SK-N-SH treated with all-trans-retinoic acid at 6 μM for 48 hours (cell line): ENCODE data around the gene PDGFRB.

ENCODE experiments used
- ATAC-seq: fragments of 200-7000 bp; cut with Tn5 transposase; 3 replicates; pipeline ENCODE4 v1.9.1; 2020; ENCODE audit warnings: mild to moderate bottlenecking, moderate library complexity
- ARNTL ChIP-seq: fragments of 450-650 bp; formaldehyde crosslinking; IDR thresholded peaks from 2 replicates; pipeline ENCODE4 v1.5.0; 2020; ENCODE audit warnings: low read depth, mild to moderate bottlenecking, moderate library complexity, borderline replicate concordance
- BACH2 ChIP-seq: fragments of 250-450 bp; sonication (Bioruptor Pico); IDR thresholded peaks from 2 replicates; pipeline ENCODE4 v1.9.0; 2021; ENCODE audit warnings: mild to moderate bottlenecking, borderline replicate concordance
- CSDC2 ChIP-seq: fragments of 250-450 bp; sonication (Bioruptor Pico); IDR thresholded peaks from 2 replicates; pipeline ENCODE4 v1.5.0; 2020; ENCODE audit warnings: mild to moderate bottlenecking, moderate library complexity
- ESRRG ChIP-seq: fragments of 250-450 bp; sonication (Bioruptor Pico); IDR thresholded peaks from 2 replicates; pipeline ENCODE4 v1.6.1; 2021; ENCODE audit warnings: mild to moderate bottlenecking
- GLIS3 ChIP-seq: fragments of 250-450 bp; sonication (Bioruptor Pico); IDR thresholded peaks from 2 replicates; pipeline ENCODE4 v1.5.0; 2020; ENCODE audit warnings: mild to moderate bottlenecking, moderate library complexity
- OSR1 ChIP-seq: fragments of 250-450 bp; sonication (Bioruptor Pico); IDR thresholded peaks from 2 replicates; pipeline ENCODE4 v1.8.0; 2022; ENCODE audit warnings: moderate library complexity, mild to moderate bottlenecking, inconsistent platforms
- PATZ1 ChIP-seq: fragments of 250-450 bp; sonication (Bioruptor Pico); IDR thresholded peaks from 2 replicates; pipeline ENCODE4 v1.8.0; 2020; ENCODE audit warnings: mild to moderate bottlenecking, moderate library complexity, borderline replicate concordance
- RARB ChIP-seq: fragments of 250-450 bp; sonication (Bioruptor Pico); IDR thresholded peaks from 2 replicates; pipeline ENCODE4 v1.8.0; 2021; ENCODE audit warnings: mild to moderate bottlenecking, moderate library complexity
- SNAI2 ChIP-seq: fragments of 250-450 bp; sonication (Bioruptor Pico); IDR thresholded peaks from 2 replicates; pipeline ENCODE4 v1.5.0; 2020; ENCODE audit warnings: mild to moderate bottlenecking, moderate library complexity
- TCF4 ChIP-seq: fragments of 250-450 bp; sonication (Bioruptor Pico); IDR thresholded peaks from 2 replicates; pipeline ENCODE4 v1.8.0; 2021; ENCODE audit warnings: mild to moderate bottlenecking, moderate library complexity, borderline replicate concordance
- TOX ChIP-seq: fragments of 250-450 bp; sonication (Bioruptor Pico); IDR thresholded peaks from 2 replicates; pipeline ENCODE4 v1.8.0; 2021; ENCODE audit warnings: mild to moderate bottlenecking, moderate library complexity, borderline replicate concordance
- ZC3H10 ChIP-seq: fragments of 250-450 bp; sonication (Bioruptor Pico); IDR thresholded peaks from 2 replicates; pipeline ENCODE4 v1.5.1; 2021; ENCODE audit warnings: mild to moderate bottlenecking, moderate library complexity
- ZFP3 ChIP-seq: fragments of 250-450 bp; sonication (Bioruptor Pico); IDR thresholded peaks from 2 replicates; pipeline ENCODE4 v1.5.0; 2020; ENCODE audit warnings: mild to moderate bottlenecking, moderate library complexity
- ZFP30 ChIP-seq: fragments of 450-650 bp; formaldehyde crosslinking; IDR thresholded peaks from 2 replicates; pipeline ENCODE4 v1.5.0; 2022; ENCODE audit warnings: mild to moderate bottlenecking, moderate library complexity
- ZNF565 ChIP-seq: fragments of 450-650 bp; formaldehyde crosslinking; conservative IDR thresholded peaks from 2 replicates; pipeline ENCODE4 v1.5.0; 2020; ENCODE audit warnings: low read depth, mild to moderate bottlenecking, moderate library complexity
- ZNF70 ChIP-seq: fragments of 450-650 bp; formaldehyde crosslinking; IDR thresholded peaks from 2 replicates; pipeline ENCODE4 v1.5.0; 2020; ENCODE audit warnings: mild to moderate bottlenecking, moderate library complexity
- ZNF8 ChIP-seq: fragments of 450-650 bp; formaldehyde crosslinking; IDR thresholded peaks from 2 replicates; pipeline ENCODE4 v1.5.0; 2020; ENCODE audit warnings: mild to moderate bottlenecking, moderate library complexity
- TF ChIP-seq, protein P1 (sequence below): fragments of 250-450 bp; sonication (Bioruptor Pico); IDR thresholded peaks from 2 replicates; pipeline ENCODE4 v1.5.1; 2021; ENCODE audit warnings: mild to moderate bottlenecking, moderate library complexity
- TF ChIP-seq, protein P2 (sequence below): fragments of 250-450 bp; sonication (Bioruptor Pico); IDR thresholded peaks from 2 replicates; pipeline ENCODE4 v1.8.0; 2021; ENCODE audit warnings: low read depth, mild to moderate bottlenecking, moderate library complexity, borderline replicate concordance
- TF ChIP-seq, protein P3 (sequence below): fragments of 250-450 bp; sonication (Bioruptor Pico); IDR thresholded peaks from 2 replicates; pipeline ENCODE4 v1.5.1; 2020; ENCODE audit warnings: low read depth, mild to moderate bottlenecking, moderate library complexity
- TF ChIP-seq, protein P4 (sequence below): fragments of 250-450 bp; sonication (Bioruptor Pico); IDR thresholded peaks from 2 replicates; pipeline ENCODE4 v1.5.0; 2020; ENCODE audit warnings: mild to moderate bottlenecking, moderate library complexity

Gene PDGFRB

GRCh38 chr5:150124111-150124557, 31.5 kb downstream of the PDGFRB start:
- ATAC-seq, result no peak
- TF ChIP-seq, protein P1, sequence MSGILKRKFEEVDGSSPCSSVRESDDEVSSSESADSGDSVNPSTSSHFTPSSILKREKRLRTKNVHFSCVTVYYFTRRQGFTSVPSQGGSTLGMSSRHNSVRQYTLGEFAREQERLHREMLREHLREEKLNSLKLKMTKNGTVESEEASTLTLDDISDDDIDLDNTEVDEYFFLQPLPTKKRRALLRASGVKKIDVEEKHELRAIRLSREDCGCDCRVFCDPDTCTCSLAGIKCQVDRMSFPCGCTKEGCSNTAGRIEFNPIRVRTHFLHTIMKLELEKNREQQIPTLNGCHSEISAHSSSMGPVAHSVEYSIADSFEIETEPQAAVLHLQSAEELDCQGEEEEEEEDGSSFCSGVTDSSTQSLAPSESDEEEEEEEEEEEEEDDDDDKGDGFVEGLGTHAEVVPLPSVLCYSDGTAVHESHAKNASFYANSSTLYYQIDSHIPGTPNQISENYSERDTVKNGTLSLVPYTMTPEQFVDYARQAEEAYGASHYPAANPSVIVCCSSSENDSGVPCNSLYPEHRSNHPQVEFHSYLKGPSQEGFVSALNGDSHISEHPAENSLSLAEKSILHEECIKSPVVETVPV (CRISPR knock-in tag), result no peak
- TF ChIP-seq, protein P2, sequence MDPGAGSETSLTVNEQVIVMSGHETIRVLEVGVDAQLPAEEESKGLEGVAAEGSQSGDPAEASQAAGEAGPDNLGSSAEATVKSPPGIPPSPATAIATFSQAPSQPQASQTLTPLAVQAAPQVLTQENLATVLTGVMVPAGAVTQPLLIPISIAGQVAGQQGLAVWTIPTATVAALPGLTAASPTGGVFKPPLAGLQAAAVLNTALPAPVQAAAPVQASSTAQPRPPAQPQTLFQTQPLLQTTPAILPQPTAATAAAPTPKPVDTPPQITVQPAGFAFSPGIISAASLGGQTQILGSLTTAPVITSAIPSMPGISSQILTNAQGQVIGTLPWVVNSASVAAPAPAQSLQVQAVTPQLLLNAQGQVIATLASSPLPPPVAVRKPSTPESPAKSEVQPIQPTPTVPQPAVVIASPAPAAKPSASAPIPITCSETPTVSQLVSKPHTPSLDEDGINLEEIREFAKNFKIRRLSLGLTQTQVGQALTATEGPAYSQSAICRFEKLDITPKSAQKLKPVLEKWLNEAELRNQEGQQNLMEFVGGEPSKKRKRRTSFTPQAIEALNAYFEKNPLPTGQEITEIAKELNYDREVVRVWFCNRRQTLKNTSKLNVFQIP (CRISPR knock-in tag), result no peak
- TF ChIP-seq BACH2 (CRISPR knock-in tag) (no peak), TCF4 (CRISPR knock-in tag) (no peak), ZNF70 (CRISPR knock-in tag) (no peak), ZFP3 (CRISPR knock-in tag) (no peak), OSR1 (CRISPR knock-in tag) (no peak), ZNF8 (CRISPR knock-in tag) (no peak), ESRRG (CRISPR knock-in tag) (no peak), RARB (CRISPR knock-in tag) (no peak), TOX (CRISPR knock-in tag) (no peak), ZFP30 (no peak), GLIS3 (CRISPR knock-in tag) (no peak), PATZ1 (CRISPR knock-in tag) (no peak), CSDC2 (CRISPR knock-in tag) (no peak)

GRCh38 chr5:150123542-150123941, 32.1 kb downstream of the PDGFRB start:
- TF ChIP-seq ZNF8 (CRISPR knock-in tag), result no peak
- no peak for TF ChIP-seq ZC3H10 (CRISPR knock-in tag)
- TF ChIP-seq ZNF565 (CRISPR knock-in tag), result no peak
- TF ChIP-seq PATZ1 (CRISPR knock-in tag), result no peak
- TF ChIP-seq TOX (CRISPR knock-in tag), result no peak
- TF ChIP-seq TCF4 (CRISPR knock-in tag), result no peak
- no peak for TF ChIP-seq ARNTL (CRISPR knock-in tag)
- no peak for TF ChIP-seq RARB (CRISPR knock-in tag)
- no peak for TF ChIP-seq CSDC2 (CRISPR knock-in tag)
- TF ChIP-seq, protein P3, sequence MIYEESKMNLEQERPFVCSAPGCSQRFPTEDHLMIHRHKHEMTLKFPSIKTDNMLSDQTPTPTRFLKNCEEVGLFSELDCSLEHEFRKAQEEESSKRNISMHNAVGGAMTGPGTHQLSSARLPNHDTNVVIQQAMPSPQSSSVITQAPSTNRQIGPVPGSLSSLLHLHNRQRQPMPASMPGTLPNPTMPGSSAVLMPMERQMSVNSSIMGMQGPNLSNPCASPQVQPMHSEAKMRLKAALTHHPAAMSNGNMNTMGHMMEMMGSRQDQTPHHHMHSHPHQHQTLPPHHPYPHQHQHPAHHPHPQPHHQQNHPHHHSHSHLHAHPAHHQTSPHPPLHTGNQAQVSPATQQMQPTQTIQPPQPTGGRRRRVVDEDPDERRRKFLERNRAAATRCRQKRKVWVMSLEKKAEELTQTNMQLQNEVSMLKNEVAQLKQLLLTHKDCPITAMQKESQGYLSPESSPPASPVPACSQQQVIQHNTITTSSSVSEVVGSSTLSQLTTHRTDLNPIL (CRISPR knock-in tag), result no peak
- TF ChIP-seq, protein P4, sequence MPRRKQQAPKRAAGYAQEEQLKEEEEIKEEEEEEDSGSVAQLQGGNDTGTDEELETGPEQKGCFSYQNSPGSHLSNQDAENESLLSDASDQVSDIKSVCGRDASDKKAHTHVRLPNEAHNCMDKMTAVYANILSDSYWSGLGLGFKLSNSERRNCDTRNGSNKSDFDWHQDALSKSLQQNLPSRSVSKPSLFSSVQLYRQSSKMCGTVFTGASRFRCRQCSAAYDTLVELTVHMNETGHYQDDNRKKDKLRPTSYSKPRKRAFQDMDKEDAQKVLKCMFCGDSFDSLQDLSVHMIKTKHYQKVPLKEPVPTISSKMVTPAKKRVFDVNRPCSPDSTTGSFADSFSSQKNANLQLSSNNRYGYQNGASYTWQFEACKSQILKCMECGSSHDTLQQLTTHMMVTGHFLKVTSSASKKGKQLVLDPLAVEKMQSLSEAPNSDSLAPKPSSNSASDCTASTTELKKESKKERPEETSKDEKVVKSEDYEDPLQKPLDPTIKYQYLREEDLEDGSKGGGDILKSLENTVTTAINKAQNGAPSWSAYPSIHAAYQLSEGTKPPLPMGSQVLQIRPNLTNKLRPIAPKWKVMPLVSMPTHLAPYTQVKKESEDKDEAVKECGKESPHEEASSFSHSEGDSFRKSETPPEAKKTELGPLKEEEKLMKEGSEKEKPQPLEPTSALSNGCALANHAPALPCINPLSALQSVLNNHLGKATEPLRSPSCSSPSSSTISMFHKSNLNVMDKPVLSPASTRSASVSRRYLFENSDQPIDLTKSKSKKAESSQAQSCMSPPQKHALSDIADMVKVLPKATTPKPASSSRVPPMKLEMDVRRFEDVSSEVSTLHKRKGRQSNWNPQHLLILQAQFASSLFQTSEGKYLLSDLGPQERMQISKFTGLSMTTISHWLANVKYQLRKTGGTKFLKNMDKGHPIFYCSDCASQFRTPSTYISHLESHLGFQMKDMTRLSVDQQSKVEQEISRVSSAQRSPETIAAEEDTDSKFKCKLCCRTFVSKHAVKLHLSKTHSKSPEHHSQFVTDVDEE (CRISPR knock-in tag), result no peak
- TF ChIP-seq SNAI2, result no peak
- TF ChIP-seq ESRRG (CRISPR knock-in tag), result no peak
- TF ChIP-seq ZFP30, result no peak
- no peak for ATAC-seq
